Fibroblast of upper back skin (primary cell): ENCODE data around the gene HIPK2.
A peak's percentile ranks its signal among the peaks of the same experiment; 100 is the strongest.

ENCODE experiments used
- DNase-seq: peaks from one replicate; pipeline ENCODE4 v3.0.0-alpha.2; 2013

HIPK2 gene

GRCh38 chr7:139777948-139778841, at the start of gene HIPK2:
Gene HIPK2, minus strand, starts transcription at chr7:139777998. Its CDS starts 375 bp downstream, at chr7:139777623.
- peak; percentile 71 for DNase-seq

GRCh38 chr7:139827042-139827441, 49.2 kb upstream of the HIPK2 start:
- no peak for DNase-seq

- peak; percentile 45 for DNase-seq
Observed at GRCh38 chr7:139825666-139826290, 48.0 kb upstream of the HIPK2 start.

GRCh38 chr7:139823959-139824521, 46.2 kb upstream of the HIPK2 start:
- DNase-seq, result peak; percentile 28

- no peak for DNase-seq
Observed at GRCh38 chr7:139822855-139823254, 45.1 kb upstream of the HIPK2 start.

- DNase-seq, result no peak
Observed at GRCh38 chr7:139821349-139822105, 43.7 kb upstream of the HIPK2 start.

GRCh38 chr7:139820089-139820488, 42.3 kb upstream of the HIPK2 start:
- no peak for DNase-seq

GRCh38 chr7:139817249-139817648, 39.5 kb upstream of the HIPK2 start:
- DNase-seq, result no peak

GRCh38 chr7:139813689-139814088, 35.9 kb upstream of the HIPK2 start:
- no peak for DNase-seq

- no peak for DNase-seq
Observed at GRCh38 chr7:139813151-139813550, 35.4 kb upstream of the HIPK2 start.

GRCh38 chr7:139811066-139811465, 33.3 kb upstream of the HIPK2 start:
- no peak for DNase-seq

- DNase-seq, result no peak
Observed at GRCh38 chr7:139808846-139809442, 31.1 kb upstream of the HIPK2 start.

- DNase-seq, result no peak
Observed at GRCh38 chr7:139808427-139808826, 30.6 kb upstream of the HIPK2 start.

GRCh38 chr7:139807009-139807408, 29.2 kb upstream of the HIPK2 start:
- no peak for DNase-seq

GRCh38 chr7:139804571-139804970, 26.8 kb upstream of the HIPK2 start:
- no peak for DNase-seq

- DNase-seq, result no peak
Observed at GRCh38 chr7:139799586-139799985, 21.8 kb upstream of the HIPK2 start.

GRCh38 chr7:139798892-139799291, 21.1 kb upstream of the HIPK2 start:
- DNase-seq, result no peak

- no peak for DNase-seq
Observed at GRCh38 chr7:139798221-139798620, 20.4 kb upstream of the HIPK2 start.

GRCh38 chr7:139797607-139798006, 19.8 kb upstream of the HIPK2 start:
- DNase-seq, result no peak

GRCh38 chr7:139791316-139791715, 13.5 kb upstream of the HIPK2 start:
- DNase-seq, result no peak

- no peak for DNase-seq
Observed at GRCh38 chr7:139784648-139785047, 6.8 kb upstream of the HIPK2 start.

GRCh38 chr7:139783647-139784385, 6.0 kb upstream of the HIPK2 start:
- no peak for DNase-seq
